ENCODE data around the gene OR3A1.

DNA sequence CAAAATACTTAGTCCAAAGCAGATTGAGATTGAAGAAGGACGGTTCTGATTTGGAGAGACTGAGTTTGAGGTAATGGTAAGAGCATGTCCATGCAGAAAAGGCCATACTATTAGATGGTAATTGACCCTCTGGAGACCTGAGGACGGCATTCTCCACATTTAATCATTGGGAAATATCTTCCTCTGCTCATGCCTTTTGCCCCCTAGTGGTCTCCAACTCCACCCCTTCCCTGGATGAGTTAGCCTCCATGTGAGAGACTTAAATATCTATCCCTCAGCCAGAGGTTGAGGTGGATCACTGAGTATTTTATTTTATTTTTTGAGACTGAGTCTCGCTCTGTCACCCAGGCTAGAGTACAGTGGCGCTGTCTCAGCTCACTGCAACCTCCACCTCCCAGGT is 10.4 kb upstream of the OR3A1 start:
- TF ChIP-seq POLR2AphosphoS5 (IDR thresholded peaks at IDR 0.05; ENCODE audit: low read depth, low read length) (no peak), JUND (IDR thresholded peaks at IDR 0.05) (no peak), POLR2A (IDR thresholded peaks at IDR 0.05; ENCODE audit: borderline replicate concordance, extremely low read depth, insufficient read depth, insufficient read length) (no peak), EGR1 (IDR thresholded peaks at IDR 0.05; ENCODE audit: low read depth) (no peak), YY1 (IDR thresholded peaks at IDR 0.05; ENCODE audit: extremely low read depth, insufficient replicate concordance, low read depth, low read length) (no peak), RAD21 (IDR thresholded peaks at IDR 0.05; ENCODE audit: low read depth) (no peak)
- TF ChIP-seq, protein P1, sequence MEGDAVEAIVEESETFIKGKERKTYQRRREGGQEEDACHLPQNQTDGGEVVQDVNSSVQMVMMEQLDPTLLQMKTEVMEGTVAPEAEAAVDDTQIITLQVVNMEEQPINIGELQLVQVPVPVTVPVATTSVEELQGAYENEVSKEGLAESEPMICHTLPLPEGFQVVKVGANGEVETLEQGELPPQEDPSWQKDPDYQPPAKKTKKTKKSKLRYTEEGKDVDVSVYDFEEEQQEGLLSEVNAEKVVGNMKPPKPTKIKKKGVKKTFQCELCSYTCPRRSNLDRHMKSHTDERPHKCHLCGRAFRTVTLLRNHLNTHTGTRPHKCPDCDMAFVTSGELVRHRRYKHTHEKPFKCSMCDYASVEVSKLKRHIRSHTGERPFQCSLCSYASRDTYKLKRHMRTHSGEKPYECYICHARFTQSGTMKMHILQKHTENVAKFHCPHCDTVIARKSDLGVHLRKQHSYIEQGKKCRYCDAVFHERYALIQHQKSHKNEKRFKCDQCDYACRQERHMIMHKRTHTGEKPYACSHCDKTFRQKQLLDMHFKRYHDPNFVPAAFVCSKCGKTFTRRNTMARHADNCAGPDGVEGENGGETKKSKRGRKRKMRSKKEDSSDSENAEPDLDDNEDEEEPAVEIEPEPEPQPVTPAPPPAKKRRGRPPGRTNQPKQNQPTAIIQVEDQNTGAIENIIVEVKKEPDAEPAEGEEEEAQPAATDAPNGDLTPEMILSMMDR (IDR thresholded peaks at IDR 0.05 in 2 of 3, conservative IDR thresholded peaks at IDR 0.05 in 1 of 3; ENCODE audit: borderline replicate concordance in 1 of 3, insufficient read depth in 1 of 3, low read depth in 2 of 3, low read length in 2 of 3) = 0 out of 6 replicates have a peak, but pooled peaks of 2 of the 3 experiments have one; percentile 9 to 20
- TF ChIP-seq, protein P2, sequence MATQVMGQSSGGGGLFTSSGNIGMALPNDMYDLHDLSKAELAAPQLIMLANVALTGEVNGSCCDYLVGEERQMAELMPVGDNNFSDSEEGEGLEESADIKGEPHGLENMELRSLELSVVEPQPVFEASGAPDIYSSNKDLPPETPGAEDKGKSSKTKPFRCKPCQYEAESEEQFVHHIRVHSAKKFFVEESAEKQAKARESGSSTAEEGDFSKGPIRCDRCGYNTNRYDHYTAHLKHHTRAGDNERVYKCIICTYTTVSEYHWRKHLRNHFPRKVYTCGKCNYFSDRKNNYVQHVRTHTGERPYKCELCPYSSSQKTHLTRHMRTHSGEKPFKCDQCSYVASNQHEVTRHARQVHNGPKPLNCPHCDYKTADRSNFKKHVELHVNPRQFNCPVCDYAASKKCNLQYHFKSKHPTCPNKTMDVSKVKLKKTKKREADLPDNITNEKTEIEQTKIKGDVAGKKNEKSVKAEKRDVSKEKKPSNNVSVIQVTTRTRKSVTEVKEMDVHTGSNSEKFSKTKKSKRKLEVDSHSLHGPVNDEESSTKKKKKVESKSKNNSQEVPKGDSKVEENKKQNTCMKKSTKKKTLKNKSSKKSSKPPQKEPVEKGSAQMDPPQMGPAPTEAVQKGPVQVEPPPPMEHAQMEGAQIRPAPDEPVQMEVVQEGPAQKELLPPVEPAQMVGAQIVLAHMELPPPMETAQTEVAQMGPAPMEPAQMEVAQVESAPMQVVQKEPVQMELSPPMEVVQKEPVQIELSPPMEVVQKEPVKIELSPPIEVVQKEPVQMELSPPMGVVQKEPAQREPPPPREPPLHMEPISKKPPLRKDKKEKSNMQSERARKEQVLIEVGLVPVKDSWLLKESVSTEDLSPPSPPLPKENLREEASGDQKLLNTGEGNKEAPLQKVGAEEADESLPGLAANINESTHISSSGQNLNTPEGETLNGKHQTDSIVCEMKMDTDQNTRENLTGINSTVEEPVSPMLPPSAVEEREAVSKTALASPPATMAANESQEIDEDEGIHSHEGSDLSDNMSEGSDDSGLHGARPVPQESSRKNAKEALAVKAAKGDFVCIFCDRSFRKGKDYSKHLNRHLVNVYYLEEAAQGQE (IDR thresholded peaks at IDR 0.05; ENCODE audit: low read depth) = no peak
- TF ChIP-seq, protein P3, sequence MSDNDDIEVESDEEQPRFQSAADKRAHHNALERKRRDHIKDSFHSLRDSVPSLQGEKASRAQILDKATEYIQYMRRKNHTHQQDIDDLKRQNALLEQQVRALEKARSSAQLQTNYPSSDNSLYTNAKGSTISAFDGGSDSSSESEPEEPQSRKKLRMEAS (IDR thresholded peaks at IDR 0.05) = no peak

All from HCT116 (cell line).